IMR-90 (cell line): ENCODE results near the gene BUB1B. TPM values are rescaled to one million over a fixed set of nuclear protein-coding genes. Genes with fewer than 3 reads are reported as not detected.

Experiments
- ATAC-seq: fragments of 200-7000 bp; cut with Tn5 transposase; 2 replicates; pipeline ENCODE4 v1.9.1; 2020; ENCODE audit warnings: low read depth, mild to moderate bottlenecking, moderate library complexity
- BruUV-seq: library from RNA; stranded (reverse); fragments of 400-500 nt; replicated peaks from 2 replicates; lab custom pipeline; 2021; lab: Mats Ljungman, UMichigan
- CTCF ChIA-PET: fragments of 300-600 bp; formaldehyde crosslinking; extraction: SDS; loops from one replicate; lab custom pipeline; 2021; ENCODE audit warnings: antibody characterized with exemption; lab: Yijun Ruan, JAX
- POLR2A ChIA-PET: fragments of 300-600 bp; sonication (Branson Sonifier 250); formaldehyde crosslinking; loops from one replicate; lab custom pipeline; 2022; ENCODE audit warnings: antibody characterized with exemption; ENCODE audit not compliant: unreplicated experiment; lab: Charles Lee
- DNase-seq: peaks from one replicate; pipeline ENCODE4 v3.0.0; 2013
- H2AFZ ChIP-seq: replicated peaks from 2 replicates; pipeline ENCODE3; 2013; ENCODE audit warnings: low read length, mild to moderate bottlenecking; ENCODE audit not compliant: poor library complexity
- H2AK5ac ChIP-seq: 2 replicates; pipeline ENCODE4 v1.6.1; 2013; ENCODE audit warnings: low read depth, low read length, inconsistent platforms
- H2AK9ac ChIP-seq: replicated peaks from 2 replicates; pipeline ENCODE3; 2013; ENCODE audit warnings: mild to moderate bottlenecking, low read depth, low read length, moderate library complexity; ENCODE audit not compliant: poor library complexity
- H2BK120ac ChIP-seq: 2 replicates; pipeline ENCODE4 v1.6.1; 2013; ENCODE audit warnings: low read depth, low read length, inconsistent platforms
- H2BK15ac ChIP-seq: 3 replicates; pipeline ENCODE4 v1.6.1; 2013; ENCODE audit warnings: low read depth, low read length, inconsistent platforms
- H2BK20ac ChIP-seq: 2 replicates; pipeline ENCODE4 v1.6.1; 2013; ENCODE audit warnings: low read depth, mild to moderate bottlenecking, inconsistent platforms, low read length, moderate library complexity
- H2BK5ac ChIP-seq: 2 replicates; pipeline ENCODE4 v1.6.1; 2013; ENCODE audit warnings: mild to moderate bottlenecking, low read depth, low read length, inconsistent platforms; ENCODE audit not compliant: poor library complexity, severe bottlenecking
- H3K14ac ChIP-seq: replicated peaks from 2 replicates; pipeline ENCODE4 v1.6.1; 2013; ENCODE audit warnings: low read depth, low read length, inconsistent platforms
- H3K18ac ChIP-seq: 2 replicates; pipeline ENCODE4 v1.6.1; 2013; ENCODE audit warnings: low read depth, low read length, control low read depth
- H3K23ac ChIP-seq: 2 replicates; pipeline ENCODE4 v1.6.1; 2013; ENCODE audit warnings: low read depth, low read length, inconsistent platforms
- H3K27ac ChIP-seq: 2 replicates; pipeline ENCODE4 v1.5.1; 2013; ENCODE audit warnings: mild to moderate bottlenecking, control low read depth, low read length; ENCODE audit not compliant: insufficient read depth
- H3K27me3 ChIP-seq: 2 replicates; pipeline ENCODE4 v1.6.1; 2013; ENCODE audit warnings: low read length; ENCODE audit not compliant: control insufficient read depth, insufficient read depth
- H3K36me3 ChIP-seq: 2 replicates; pipeline ENCODE4 v1.6.1; 2013; ENCODE audit warnings: low read length, mixed read lengths; ENCODE audit not compliant: control insufficient read depth, insufficient read depth
- H3K4ac ChIP-seq: 2 replicates; pipeline ENCODE4 v1.6.1; 2013; ENCODE audit warnings: low read depth, low read length, inconsistent platforms
- H3K4me1 ChIP-seq: 2 replicates; pipeline ENCODE4 v1.6.1; 2013; ENCODE audit warnings: low read length, mixed read lengths; ENCODE audit not compliant: control insufficient read depth, insufficient read depth
- H3K4me2 ChIP-seq: 2 replicates; pipeline ENCODE4 v1.6.1; 2013; ENCODE audit warnings: low read depth, mild to moderate bottlenecking, control low read depth, low read length, moderate library complexity
- H3K4me3 ChIP-seq: 2 replicates; pipeline ENCODE4 v1.5.1; 2013; ENCODE audit warnings: low read depth, mild to moderate bottlenecking, control low read depth, low read length, moderate library complexity; ENCODE audit not compliant: insufficient read depth
- H3K56ac ChIP-seq: 2 replicates; pipeline ENCODE4 v1.6.1; 2013; ENCODE audit warnings: low read length, inconsistent platforms; ENCODE audit not compliant: insufficient read depth; ENCODE audit errors: extremely low read depth
- H3K79me1 ChIP-seq, 2 experiments: 2 replicates each; pipeline ENCODE4 v1.6.1; 2013; ENCODE audit warnings: low read length in 2 of 2, inconsistent platforms in 1 of 2, low read depth in 1 of 2
- H3K9ac ChIP-seq: 2 replicates; pipeline ENCODE4 v1.6.1; 2013; ENCODE audit warnings: low read depth, low read length, control low read depth
- H3K9me1 ChIP-seq: 2 replicates; pipeline ENCODE4 v1.6.1; 2013; ENCODE audit warnings: low read length, inconsistent platforms; ENCODE audit not compliant: insufficient read depth
- H3K9me3 ChIP-seq: 2 replicates; pipeline ENCODE4 v1.6.1; 2013; ENCODE audit warnings: low read length; ENCODE audit not compliant: control insufficient read depth, insufficient read depth
- H4K20me1 ChIP-seq: 2 replicates; pipeline ENCODE4 v1.6.1; 2013; ENCODE audit warnings: low read length, inconsistent platforms; ENCODE audit not compliant: insufficient read depth
- H4K5ac ChIP-seq: 2 replicates; pipeline ENCODE4 v1.6.1; 2013; ENCODE audit warnings: mild to moderate bottlenecking, low read depth, low read length, control low read depth
- H4K8ac ChIP-seq, 2 experiments: 2 replicates each; pipeline ENCODE4 v1.6.1; 2013; ENCODE audit warnings: low read depth in 2 of 2, low read length in 2 of 2, control low read depth in 1 of 2, inconsistent platforms in 1 of 2
- H4K91ac ChIP-seq: 2 replicates; pipeline ENCODE4 v1.6.1; 2013; ENCODE audit warnings: low read depth, low read length, inconsistent platforms; ENCODE audit not compliant: insufficient read depth
- CEBPB ChIP-seq: IDR thresholded peaks from 2 replicates; pipeline ENCODE4 v1.6.1; 2012; ENCODE audit warnings: low read depth, low read length, improper control_type of control experiment
- CHD1 ChIP-seq: IDR thresholded peaks from 2 replicates; pipeline ENCODE4 v1.6.1; 2012; ENCODE audit warnings: low read depth, low read length, improper control_type of control experiment
- CTCF ChIP-seq: conservative IDR thresholded peaks from 2 replicates; pipeline ENCODE4 v1.5.1; 2012; ENCODE audit warnings: mild to moderate bottlenecking, low read depth, low read length, improper control_type of control experiment
- ELK1 ChIP-seq: fragments of 150-350 bp; IDR thresholded peaks from 2 replicates; pipeline ENCODE4 v1.6.1; 2016; ENCODE audit warnings: low read depth, mild to moderate bottlenecking, low read length, moderate library complexity, borderline replicate concordance
- FOS ChIP-seq: fragments of 150-350 bp; IDR thresholded peaks from 2 replicates; pipeline ENCODE4 v1.6.1; 2016; ENCODE audit warnings: low read depth, low read length
- MAFK ChIP-seq: IDR thresholded peaks from 2 replicates; pipeline ENCODE4 v1.6.1; 2012; ENCODE audit warnings: low read depth, low read length, improper control_type of control experiment
- MAZ ChIP-seq: IDR thresholded peaks from 2 replicates; pipeline ENCODE4 v1.6.1; 2012; ENCODE audit warnings: low read depth, mild to moderate bottlenecking, low read length, improper control_type of control experiment, moderate library complexity, borderline replicate concordance
- POLR2A ChIP-seq: IDR thresholded peaks from 2 replicates; pipeline ENCODE4 v1.6.1; 2012; ENCODE audit warnings: mild to moderate bottlenecking, low read depth, low read length
- RAD21 ChIP-seq: IDR thresholded peaks from 2 replicates; pipeline ENCODE4 v1.6.1; 2012; ENCODE audit warnings: low read length, improper control_type of control experiment
- RCOR1 ChIP-seq: IDR thresholded peaks from 2 replicates; pipeline ENCODE4 v1.6.1; 2012; ENCODE audit warnings: mild to moderate bottlenecking, low read length, improper control_type of control experiment; ENCODE audit not compliant: insufficient replicate concordance
- RFX5 ChIP-seq: IDR thresholded peaks from 2 replicates; pipeline ENCODE4 v1.8.0; 2012; ENCODE audit warnings: low read depth, mild to moderate bottlenecking, low read length, moderate library complexity
- SMC3 ChIP-seq: fragments of 150-350 bp; IDR thresholded peaks from 2 replicates; pipeline ENCODE4 v1.6.1; 2016; ENCODE audit warnings: low read depth, mild to moderate bottlenecking, antibody characterized with exemption, low read length, moderate library complexity
- USF2 ChIP-seq: fragments of 150-350 bp; IDR thresholded peaks from 2 replicates; pipeline ENCODE4 v1.6.1; 2017; ENCODE audit warnings: mild to moderate bottlenecking, antibody characterized with exemption, low read length, low read depth
- WGBS, 2 experiments: methylation state at CpG; one replicate each; pipeline versions ENCODE4 v1.1.5 to v1.1.7; 2013; ENCODE audit warnings: missing lambda C conversion rate in 2 of 2; ENCODE audit not compliant: insufficient read length in 1 of 2; ENCODE audit errors: extremely low coverage in 2 of 2; 5-methylcytosine and 5-hydroxymethylcytosine counted together
- dilution Hi-C: fragments of 300-500 bp; cut with HindIII; formaldehyde crosslinking; loops from one replicate; pipeline ENCODE4 v1.14.3; 2018; ENCODE audit warnings: low sequenced_read_pairs; ENCODE audit not compliant: unreplicated experiment
- in situ Hi-C: fragments of 300-500 bp; cut with MboI; formaldehyde crosslinking; loops from 3 replicates; pipeline ENCODE4 v1.14.3; 2019; ENCODE audit warnings: low sequenced_read_pairs, inconsistent platforms, mixed read lengths
- intact Hi-C: fragments of 100-400 bp; cut with micrococcal nuclease; formaldehyde crosslinking; loops from 2 replicates; pipeline ENCODE4 v1.10.0; 2022
- polyA plus RNA-seq, 3 experiments: library from polyadenylated mRNA; depleted of rRNA; stranded (reverse); fragments of >200 nt; gene quantifications; 2 replicates each; pipeline ENCODE4 v1.2.3, GENCODE V29; 2012; ENCODE audit warnings: low replicate concordance in 1 of 3
- total RNA-seq: library from RNA; depleted of rRNA; stranded (reverse); fragments of >200 nt; gene quantifications from 2 replicates; pipeline ENCODE4 v1.2.3, GENCODE V29; 2012

Gene BUB1B
- total and polyA plus RNA-seq, 2 of the 4 experiments (the other 2 are of a cell fraction), result 15.6 to 24.7 TPM

- intact Hi-C loops (no loop called here), dilution Hi-C loops (no loop called here), in situ Hi-C loops (no loop called here)
- no peak overlapping the region for H4K8ac ChIP-seq
- H2AK5ac ChIP-seq, result no peak overlapping the region
- WGBS, 2 experiments, result no CpG with 5 or more reads among the region's 7 CpGs
- ChIA-PET CTCF (no interaction called here), POLR2A (no interaction called here)
- no peaks in the 10 kb centered on the region for H4K20me1 ChIP-seq
- H3K9ac ChIP-seq, result no peak overlapping the region
- H3K79me1 ChIP-seq, result no peaks in the 10 kb centered on the region
- no peak overlapping the region for H2BK15ac ChIP-seq
- H3K27ac ChIP-seq, result no peak overlapping the region
- H3K4me2 ChIP-seq, result no peak overlapping the region
- no peak overlapping the region for H4K91ac ChIP-seq
- H3K14ac ChIP-seq, result no peak overlapping the region
- no peak for ATAC-seq
- no peak overlapping the region for H2BK120ac ChIP-seq
- no peak overlapping the region for H4K5ac ChIP-seq
- no peak for TF ChIP-seq RFX5
- no peak for TF ChIP-seq RCOR1
- TF ChIP-seq CHD1, result no peak
- TF ChIP-seq RAD21, result no peak
- TF ChIP-seq MAFK, result no peak
- no peak for TF ChIP-seq ELK1
- TF ChIP-seq MAZ, result no peak
- no peak for TF ChIP-seq FOS
- TF ChIP-seq SMC3, result no peak
- TF ChIP-seq USF2, result no peak
- TF ChIP-seq POLR2A, result no peak
- TF ChIP-seq CEBPB, result no peak
- TF ChIP-seq CTCF, result no peak
- peaks cover 17% of the 10 kb centered on the region for H3K27me3 ChIP-seq
- H3K9me3 ChIP-seq, result no peaks in the 10 kb centered on the region
- no peak overlapping the region for H2AFZ ChIP-seq
- no peaks in the 10 kb centered on the region for H3K9me1 ChIP-seq
- no peak overlapping the region for H2BK5ac ChIP-seq
- no peaks in the 10 kb centered on the region; the same call in 1 of the 2 replicates for H3K4me1 ChIP-seq
- H3K56ac ChIP-seq, result no peak overlapping the region
- no peak overlapping the region for H3K23ac ChIP-seq
- H3K4me3 ChIP-seq, result no peak overlapping the region
- H2AK9ac ChIP-seq, result no peak overlapping the region
- H3K36me3 ChIP-seq, result no peaks in the 10 kb centered on the region
- no peak overlapping the region for H3K18ac ChIP-seq
- H2BK20ac ChIP-seq, result no peak overlapping the region
- no peak for DNase-seq
- H3K4ac ChIP-seq, result no peak overlapping the region
- no TSS peak for BruUV-seq
These were observed 34.9 kb upstream of the BUB1B start for GRCh38 chr15:40125950-40126349.
